ENCODE measurements around the gene PYCARD. TPM values are rescaled to one million over a fixed set of nuclear protein-coding genes. Genes with fewer than 3 reads are reported as not detected.

Gene PYCARD
- total RNA-seq, 2 experiments from 2014 or later, result 55.4 to 99.1 TPM

- peaks cover 18% of the 10 kb centered on the region for H3K27me3 Mint-ChIP-seq
- CTCF ChIA-PET, result no interaction called here
- no peaks in the 10 kb centered on the region for H3K4me1 Mint-ChIP-seq
- ATAC-seq (no peak), DNase-seq (no peak)
- H3K36me3 Mint-ChIP-seq, result no peaks in the 10 kb centered on the region
- no peak overlapping the region for H3K4me3 Mint-ChIP-seq
- no peak overlapping the region for H3K27ac Mint-ChIP-seq
- no peaks in the 10 kb centered on the region for H3K9me3 Mint-ChIP-seq (ENCODE audit: low read depth)
Measured at GRCh38 chr16:31224092-31224955, 21.8 kb upstream of the PYCARD start.

GRCh38 chr16:31223044-31223443 lies 20.5 kb upstream of the PYCARD start:
- DNase-seq, result no peak
- ATAC-seq, result no peak
- CTCF ChIA-PET, result no interaction called here
- peaks cover 25% of the 10 kb centered on the region for H3K27me3 Mint-ChIP-seq
- no peak overlapping the region for H3K27ac Mint-ChIP-seq
- H3K36me3 Mint-ChIP-seq, result no peaks in the 10 kb centered on the region
- H3K4me1 Mint-ChIP-seq, result no peaks in the 10 kb centered on the region
- no peak overlapping the region for H3K4me3 Mint-ChIP-seq
- H3K9me3 Mint-ChIP-seq (ENCODE audit: low read depth), result no peaks in the 10 kb centered on the region

GRCh38 chr16:31221357-31222160 lies 19.0 kb upstream of the PYCARD start:
- Mint-ChIP-seq H3K4me1 (peaks cover 5% of the 10 kb centered on the region), H3K27me3 (peaks cover 39% of the 10 kb centered on the region), H3K9me3 (ENCODE audit: low read depth) (no peaks in the 10 kb centered on the region), H3K36me3 (no peaks in the 10 kb centered on the region), H3K27ac (no peak overlapping the region), H3K4me3 (no peak overlapping the region)
- CTCF ChIA-PET, result interaction anchor here (0.6 kb wide), 1 partner anchor 236 kb away, joined by 3 read pairs; the partner anchor contains the start of gene HSD3B7
- ATAC-seq (no peak), DNase-seq (no peak)

- H3K27me3 Mint-ChIP-seq, result peaks cover 56% of the 10 kb centered on the region
- no peaks in the 10 kb centered on the region for H3K36me3 Mint-ChIP-seq
- ATAC-seq, result no peak
- H3K4me1 Mint-ChIP-seq, result peaks cover 19% of the 10 kb centered on the region
- H3K4me3 Mint-ChIP-seq, result no peak overlapping the region
- no peaks in the 10 kb centered on the region for H3K9me3 Mint-ChIP-seq (ENCODE audit: low read depth)
- DNase-seq, result no peak
- no peak overlapping the region for H3K27ac Mint-ChIP-seq
- CTCF ChIA-PET, result interaction anchor here (1.2 kb wide), 1 partner anchor 77 kb away, joined by 3 read pairs; no protein-coding TSS in a partner anchor
Measured at GRCh38 chr16:31219154-31219741, 16.7 kb upstream of the PYCARD start.

- Mint-ChIP-seq H3K27me3 (peaks cover 69% of the 10 kb centered on the region), H3K9me3 (ENCODE audit: low read depth) (no peaks in the 10 kb centered on the region), H3K36me3 (no peaks in the 10 kb centered on the region), H3K4me3 (peak overlapping the region; percentile 33), H3K4me1 (peaks cover 22% of the 10 kb centered on the region), H3K27ac (no peak overlapping the region)
- CTCF ChIA-PET, result interaction anchor here (0.7 to 3.0 kb wide), 8 partner anchors 10 to 622 kb away, joined by 3 to 19 read pairs (median 4); partner anchors contain the start of genes PYCARD and ZNF843
- no peak for DNase-seq
- ATAC-seq, result no peak
Measured at GRCh38 chr16:31217136-31217530, 14.6 kb upstream of the PYCARD start.

GRCh38 chr16:31216422-31217135 lies 14.0 kb upstream of the PYCARD start, which contains the start of gene PYDC1:
Gene PYDC1 (minus strand): TSS chr16:31217135. CDS start chr16:31217028, 107 bp downstream.
- Mint-ChIP-seq H3K4me3 (peak within 1 kb of the TSS; percentile 33), H3K27me3 (peaks cover 65% of the 10 kb centered on the region), H3K27ac (no peak within 1 kb of the TSS), H3K4me1 (peaks cover 27% of the 10 kb centered on the region), H3K36me3 (peaks cover 2% of the 10 kb centered on the region), H3K9me3 (ENCODE audit: low read depth) (no peaks in the 10 kb centered on the region)
- DNase-seq (no peak), ATAC-seq (peak; percentile 43)
- CTCF ChIA-PET, result interaction anchor here (0.7 to 3.0 kb wide), 12 partner anchors 10 to 623 kb away, joined by 3 to 19 read pairs (median 4); partner anchors contain the start of genes PYCARD and ZNF843

GRCh38 chr16:31215287-31216162 lies 13.0 kb upstream of the PYCARD start:
- peaks cover 2% of the 10 kb centered on the region for H3K36me3 Mint-ChIP-seq
- DNase-seq (no peak), ATAC-seq (peak; percentile 53)
- H3K27me3 Mint-ChIP-seq, result peaks cover 55% of the 10 kb centered on the region
- CTCF ChIA-PET, result interaction anchor here (0.7 to 3.0 kb wide), 9 partner anchors 8 to 275 kb away, joined by 3 to 19 read pairs (median 5); partner anchors contain the start of genes PYCARD and ZNF843
- H3K4me1 Mint-ChIP-seq, result peaks cover 30% of the 10 kb centered on the region
- H3K27ac Mint-ChIP-seq, result no peak overlapping the region
- peak overlapping the region; percentile 28 for H3K4me3 Mint-ChIP-seq
- no peaks in the 10 kb centered on the region for H3K9me3 Mint-ChIP-seq (ENCODE audit: low read depth)

- H3K36me3 Mint-ChIP-seq, result peaks cover 2% of the 10 kb centered on the region
- H3K27me3 Mint-ChIP-seq, result peaks cover 55% of the 10 kb centered on the region
- ATAC-seq (no peak), DNase-seq (no peak)
- no peak overlapping the region for H3K27ac Mint-ChIP-seq
- H3K4me1 Mint-ChIP-seq, result peaks cover 33% of the 10 kb centered on the region
- CTCF ChIA-PET, result interaction anchor here (0.7 to 3.0 kb wide), 2 partner anchors 13 to 274 kb away, joined by 3 to 19 read pairs; partner anchors contain the start of gene PYCARD
- H3K9me3 Mint-ChIP-seq (ENCODE audit: low read depth), result no peaks in the 10 kb centered on the region
- peak overlapping the region; percentile 28 for H3K4me3 Mint-ChIP-seq
Measured at GRCh38 chr16:31214708-31215286, 12.2 kb upstream of the PYCARD start.

- Mint-ChIP-seq H3K9me3 (ENCODE audit: low read depth) (no peaks in the 10 kb centered on the region), H3K27ac (no peak within 1 kb of the TSS), H3K27me3 (peaks cover 53% of the 10 kb centered on the region), H3K36me3 (peaks cover 2% of the 10 kb centered on the region), H3K4me1 (peaks cover 33% of the 10 kb centered on the region), H3K4me3 (peak within 1 kb of the TSS; percentile 28)
- no peak for ATAC-seq
- CTCF ChIA-PET, result interaction anchor here (0.8 kb wide), 1 partner anchor 11 kb away, joined by 3 read pairs; no protein-coding TSS in a partner anchor
- no peak for DNase-seq
Measured at GRCh38 chr16:31213877-31214707, 11.5 kb upstream of the PYCARD start, which contains the start of gene TRIM72. Gene TRIM72 (plus strand): TSS chr16:31214119. CDS start chr16:31214739, 620 bp downstream.

- Mint-ChIP-seq H3K36me3 (peaks cover 2% of the 10 kb centered on the region), H3K4me1 (peaks cover 33% of the 10 kb centered on the region), H3K9me3 (ENCODE audit: low read depth) (no peaks in the 10 kb centered on the region), H3K27ac (no peak overlapping the region), H3K27me3 (peaks cover 46% of the 10 kb centered on the region), H3K4me3 (no peak overlapping the region)
- DNase-seq (no peak), ATAC-seq (no peak)
- CTCF ChIA-PET, result interaction anchor here (0.8 to 0.9 kb wide), 2 partner anchors 10 to 11 kb away, joined by 3 read pairs; partner anchors contain the start of gene PYCARD
Measured at GRCh38 chr16:31213342-31213741, 10.8 kb upstream of the PYCARD start.

GRCh38 chr16:31206776-31207175 lies 4.2 kb upstream of the PYCARD start:
- CTCF ChIA-PET, result interaction anchor here (1.5 kb wide), 1 partner anchor 9 kb away, joined by 5 read pairs; no protein-coding TSS in a partner anchor
- Mint-ChIP-seq H3K9me3 (ENCODE audit: low read depth) (no peaks in the 10 kb centered on the region), H3K27ac (no peak overlapping the region), H3K4me1 (peaks cover 30% of the 10 kb centered on the region), H3K4me3 (no peak overlapping the region), H3K27me3 (peaks cover 7% of the 10 kb centered on the region), H3K36me3 (peaks cover 2% of the 10 kb centered on the region)
- DNase-seq (no peak), ATAC-seq (no peak)

Data from activated CD8-positive, alpha-beta memory T cell treated with anti-CD3 and anti-CD28 coated beads, Interleukin-2, amount 10 ng/mL, durations not matched to agents 7 days and 5 days (primary cell).